Vein endothelial cell (primary cell): ENCODE data around the gene MID2. TPM values are rescaled to one million over a fixed set of nuclear protein-coding genes. Genes with fewer than 3 reads are reported as not detected.

ENCODE experiments used
- small RNA-seq: library from RNA; depleted of rRNA; stranded (forward); fragments of <200 nt; gene quantifications from one replicate; pipeline ENCODE3, GENCODE V24; 2012
- total RNA-seq: library from RNA; depleted of rRNA; stranded (reverse); fragments of >200 nt; gene quantifications from 2 replicates; pipeline ENCODE4 v1.2.3, GENCODE V29; 2012

MID2 gene
- 67.5 and 89.2 TPM in 2 replicates for total RNA-seq

GRCh38 chrX:107825698-107826237 is at the start of gene MID2:
Gene MID2 (plus strand): TSS chrX:107825866. CDS start chrX:107826427, 561 bp downstream.

DNA sequence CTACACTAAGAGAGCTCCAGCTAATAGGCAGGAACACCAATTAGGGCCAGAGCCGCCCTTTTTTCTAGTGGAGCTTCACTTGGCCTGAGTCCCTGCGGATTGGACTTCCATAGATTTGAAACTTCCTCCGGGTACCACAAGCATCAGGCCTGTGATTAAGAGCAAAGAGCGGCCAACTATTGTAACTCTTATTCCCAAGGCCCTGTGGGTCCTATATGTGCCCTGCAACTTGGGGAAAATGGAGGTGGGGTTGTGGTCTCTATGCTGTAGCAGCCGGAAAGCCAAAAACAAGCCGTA is 48.2 kb upstream of the MID2 start, which contains the start of gene NCBP2L:
TSS of gene NCBP2L (plus strand) at position 198 of the 297 bp plus-strand sequence. CDS start 16,488 bp downstream, outside the sequence.

Small RNAs within 50 kb of the gene (small RNA-seq; reads per million reads assigned to genes)
- not detected for gene RF00019

Other genes starting within 250 kb of the MID2 start
- 27.1 and 33.1 TPM in 2 replicates for gene PRPS1, start 197.4 kb upstream of the MID2 start, total RNA-seq
- 9.6 and 20.6 TPM in 2 replicates for gene TSC22D3, start 50.1 kb upstream of the MID2 start, total RNA-seq
- gene NCBP2L, start 48.1 kb upstream of the MID2 start, total RNA-seq = not detected in 2 replicates
- not detected in 2 replicates for gene TEX13B, start 156.5 kb downstream of the MID2 start, total RNA-seq
- 0.65 and 5.1 TPM in 2 replicates for gene VSIG1, start 219.2 kb downstream of the MID2 start, total RNA-seq